K562 (cell line): Measurements from ENCODE around the gene PCSK6. TPM values are rescaled to one million over a fixed set of nuclear protein-coding genes. Genes with fewer than 3 reads are reported as not detected.
A peak's percentile ranks its signal among the peaks of the same experiment; 100 is the strongest.

Experiments used
- ATAC-seq: fragments of 200-7000 bp; cut with Tn5 transposase; 3 replicates; pipeline ENCODE4 v1.9.1; 2020; ENCODE audit warnings: moderate library complexity
- BruUV-seq: library from RNA; stranded (reverse); fragments of 400-500 nt; replicated peaks from 2 replicates; lab custom pipeline; 2021; lab: Mats Ljungman, UMichigan
- CTCF ChIA-PET: fragments of 300-600 bp; formaldehyde crosslinking; extraction: SDS; loops from one replicate; lab custom pipeline; 2021; ENCODE audit warnings: low intra/inter-chr PET ratio; lab: Yijun Ruan, JAX
- POLR2A ChIA-PET: fragments of 300-600, 350-650 bp; sonication (Branson Sonifier 250); formaldehyde crosslinking; extraction: SDS; loops from one replicate; lab custom pipeline; 2021; ENCODE audit warnings: antibody characterized with exemption, inconsistent platforms; lab: Yijun Ruan, JAX
- DNase-seq, 4 experiments: peaks; one replicate each; pipeline versions ENCODE4 v3.0.0 to v3.0.0-alpha.2; 2011 to 2018; ENCODE audit warnings: low spot score in 3 of 4, mixed read lengths in 3 of 4; ENCODE audit errors: extremely low read depth in 1 of 4
- FAIRE-seq: peaks from 2 replicates; lab custom pipeline; 2011; peaks lifted over from hg19 to GRCh38; lab: Jason Lieb, UNC
- H2AFZ ChIP-seq: 2 replicates; pipeline ENCODE4 v1.6.0; 2011; ENCODE audit warnings: low read depth, low read length, control low read depth, inconsistent platforms
- H3K27ac ChIP-seq: fragments of 200-600 bp; 3 replicates; pipeline ENCODE4 v1.8.0; 2011; ENCODE audit warnings: low read depth, mild to moderate bottlenecking, control low read depth, inconsistent platforms, low read length, moderate library complexity, mixed read lengths; ENCODE audit errors: extremely low read depth
- H3K27me3 ChIP-seq, 2 experiments: fragments of 300-600 bp in 1 of 2; 2 replicates in 1 of 2; 3 replicates in 1 of 2; pipeline versions ENCODE4 v1.6.0 to v1.8.0; 2011; ENCODE audit warnings: inconsistent platforms in 2 of 2, low read length in 2 of 2, mild to moderate bottlenecking in 1 of 2, mixed read lengths in 1 of 2, moderate library complexity in 1 of 2; ENCODE audit not compliant: control insufficient read depth in 2 of 2, insufficient read depth in 2 of 2
- H3K36me3 ChIP-seq: fragments of 300-600 bp; 3 replicates; pipeline ENCODE4 v1.8.0; 2011; ENCODE audit warnings: mild to moderate bottlenecking, low read length, inconsistent platforms; ENCODE audit not compliant: control insufficient read depth, insufficient read depth
- H3K4me1 ChIP-seq, 2 experiments: fragments of 200-600 bp in 1 of 2; replicated peaks in 1 of 2; 2 replicates in 1 of 2; 3 replicates in 1 of 2; pipeline versions ENCODE4 v1.5.1 to v1.8.0; 2011; ENCODE audit warnings: inconsistent platforms in 2 of 2, low read length in 2 of 2, mild to moderate bottlenecking in 1 of 2, mixed read lengths in 1 of 2, moderate library complexity in 1 of 2; ENCODE audit not compliant: control insufficient read depth in 2 of 2, insufficient read depth in 2 of 2
- H3K4me2 ChIP-seq: 2 replicates; pipeline ENCODE4 v1.6.1; 2011; ENCODE audit warnings: low read length, control low read depth, inconsistent platforms, mixed read lengths; ENCODE audit not compliant: insufficient read depth
- H3K4me3 ChIP-seq: fragments of 200-600 bp; sonication (generic), shearing (Covaris generic); 2 replicates; pipeline ENCODE4 v1.5.1; 2016; ENCODE audit warnings: control low read depth, inconsistent platforms
- H3K79me2 ChIP-seq: fragments of 200-600 bp; 3 replicates; pipeline ENCODE4 v1.8.0; 2011; ENCODE audit warnings: low read length, inconsistent platforms; ENCODE audit not compliant: control insufficient read depth, insufficient read depth
- H3K9ac ChIP-seq, 2 experiments: 2 replicates each; pipeline versions ENCODE4 v1.6.0 to v1.6.1; 2011; ENCODE audit warnings: low read depth in 2 of 2, low read length in 2 of 2, control low read depth in 1 of 2, inconsistent platforms in 1 of 2, mild to moderate bottlenecking in 1 of 2, mixed read lengths in 1 of 2; ENCODE audit not compliant: insufficient read depth in 1 of 2
- H3K9me1 ChIP-seq: one replicate; pipeline ENCODE4 v1.6.0; 2011; ENCODE audit warnings: inconsistent platforms, mild to moderate bottlenecking, low read length, moderate library complexity; ENCODE audit not compliant: control insufficient read depth, insufficient read depth
- H3K9me3 ChIP-seq: replicated peaks from 2 replicates; pipeline ENCODE4 v1.5.1; 2011; ENCODE audit warnings: low read depth, low read length, inconsistent platforms; ENCODE audit not compliant: control insufficient read depth, insufficient read depth
- H4K20me1 ChIP-seq: replicated peaks from 2 replicates; pipeline ENCODE4 v1.6.1; 2011; ENCODE audit warnings: low read length, inconsistent platforms, mixed read lengths; ENCODE audit not compliant: control insufficient read depth, insufficient read depth
- ZNF184 ChIP-seq: sonication (generic); formaldehyde crosslinking; IDR thresholded peaks from 2 replicates; pipeline ENCODE4 v1.5.0; 2020; ENCODE audit warnings: missing genetic modification reagents
- WGBS: fragments of 100-300 bp; shearing (Covaris generic); methylation state at CpG from one replicate; pipeline ENCODE4 v1.1.6; 2016; ENCODE audit warnings: low coverage, mixed read lengths; ENCODE audit not compliant: insufficient coverage; ENCODE audit errors: missing lambda C conversion rate; 5-methylcytosine and 5-hydroxymethylcytosine counted together
- in situ Hi-C: fragments of 300-500 bp; cut with MboI; formaldehyde crosslinking; loops from 4 replicates; pipeline ENCODE4 v1.15.0; 2018; ENCODE audit warnings: inconsistent platforms, mixed read lengths
- intact Hi-C: fragments of 100-400 bp; cut with micrococcal nuclease; formaldehyde crosslinking; loops from 2 replicates; pipeline ENCODE4 v1.14.2; 2022
- polyA plus RNA-seq, 8 experiments: library from polyadenylated mRNA; depleted of rRNA in 4 of 8; stranded (reverse) in 5 of 8; unstranded in 3 of 8; fragments of >200 nt; fragmentation: Nextera tagmentation in 2 of 8; fragmentation: Illumina TruSeq in 1 of 8; extraction: Ambion mirVana in 2 of 8; extraction: Trizol in 1 of 8; gene quantifications; 2 replicates each; pipeline versions ENCODE4 v1.2.1 to v1.2.3, GENCODE V29; 2011 to 2014; ENCODE audit warnings: inconsistent platforms in 1 of 8, missing spikeins in 1 of 8
- total RNA-seq, 7 experiments: library from RNA; depleted of rRNA in 6 of 7; stranded (reverse); fragments of >200 nt in 6 of 7; fragmentation: Illumina TruSeq in 2 of 7; extraction: Trizol in 2 of 7; gene quantifications; 2 replicates each; pipeline versions ENCODE4 v1.2.1 to v1.2.3, GENCODE V29; 2011 to 2021; ENCODE audit warnings: low replicate concordance in 1 of 7
- TF ChIP-seq, protein P1 (sequence below), 2 experiments: fragments of 200-800 bp in 1 of 2; sonication (Bioruptor generic) in 1 of 2; sonication (generic) in 1 of 2; formaldehyde crosslinking in 1 of 2; IDR thresholded peaks in 1 of 2; conservative IDR thresholded peaks in 1 of 2; 2 replicates each; pipeline versions ENCODE4 v1.5.0 to v1.6.1; 2016 to 2020; ENCODE audit warnings: missing compliant biosample characterization in 1 of 2, missing genetic modification characterization in 1 of 2, missing genetic modification reagents in 1 of 2

The PCSK6 gene
- total and polyA plus RNA-seq, 9 of the 15 experiments (the other 6 are each of a cell fraction or from before 2014, with no cell fraction given) = 2.2 to 32.6 (median 14.5) TPM

DNA sequence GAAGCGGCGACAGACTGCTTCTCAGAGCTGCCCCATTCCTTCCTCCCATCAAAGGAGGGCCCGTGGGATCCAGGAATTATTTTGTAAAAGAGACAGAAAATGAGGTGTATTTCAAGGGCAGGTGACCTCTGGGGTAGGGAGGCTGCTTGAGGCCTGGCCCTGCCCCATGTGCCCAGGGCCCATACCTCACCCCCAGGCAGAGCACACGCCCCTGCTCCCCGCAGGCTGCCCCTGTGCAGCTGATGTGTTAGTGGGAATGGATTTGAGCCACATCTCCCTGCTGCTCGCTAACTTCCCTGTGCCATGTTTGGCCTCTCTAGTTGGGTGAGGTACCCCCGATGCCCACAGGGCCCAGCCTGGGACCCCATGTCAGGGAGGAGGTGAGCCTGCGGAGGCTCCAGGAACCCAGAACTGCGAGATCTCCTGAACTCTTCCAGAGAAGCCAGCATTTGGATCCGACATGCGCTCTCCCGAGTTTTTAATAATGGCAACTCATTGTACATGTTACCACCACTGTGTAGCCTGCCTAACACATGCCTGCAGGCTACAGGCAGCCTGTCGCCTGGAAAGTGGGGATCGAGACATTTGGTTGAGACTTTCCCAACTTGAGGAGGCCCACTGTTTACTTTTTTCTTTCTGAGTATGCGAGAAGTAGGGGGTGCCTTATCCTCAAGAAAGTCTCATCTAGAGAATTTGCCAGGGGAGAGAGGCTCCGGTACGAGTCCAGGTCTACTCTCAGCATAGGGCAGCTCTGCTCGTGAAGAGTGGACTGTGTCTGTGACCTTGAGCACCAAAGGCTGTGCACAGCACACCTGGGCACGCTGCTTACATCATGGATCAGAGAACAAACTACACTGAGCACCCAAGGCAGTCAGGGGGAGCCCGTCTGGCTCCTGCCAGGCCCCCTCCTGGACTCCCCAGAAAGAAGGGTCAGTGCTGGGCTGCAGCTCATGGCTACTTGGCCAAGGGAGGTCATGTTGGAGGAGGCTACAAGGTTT, 36.1 kb downstream of the PCSK6 start:
- Histone ChIP-seq H3K4me2 (no peak overlapping the region), H3K9me1 (no peaks in the 10 kb centered on the region), H3K27ac (0 out of 3 replicates have a peak overlapping the region, but pooled peaks have one; percentile 15), H3K79me2 (peaks cover 51% of the 10 kb centered on the region), H3K4me3 (no peak overlapping the region), H3K9me3 (no peaks in the 10 kb centered on the region), H3K27me3 (peaks cover 0 to 5% of the 10 kb centered on the region in 2 experiments; a peak in 1 of 5 replicates), H3K4me1 (peaks cover 42 to 58% of the 10 kb centered on the region in 2 experiments), H2AFZ (no peak overlapping the region), H3K9ac (peak overlapping the region; percentile 5 to 21; a peak in 2 of 4 replicates), H4K20me1 (no peaks in the 10 kb centered on the region), H3K36me3 (peaks cover 4% of the 10 kb centered on the region; the same call in 1 of the 3 replicates)
- no peak for ATAC-seq
- no peak for DNase-seq
- no TSS peak for BruUV-seq
- FAIRE-seq = no peak
- WGBS = 81% methylated on average over 19 of the region's 20 CpGs
- in situ Hi-C loops = no loop called here
- intact Hi-C loops = no loop called here
- POLR2A ChIA-PET = no interaction called here
- TF ChIP-seq ZNF184 = peak; percentile 37; the same call in 1 of the 2 replicates
- TF ChIP-seq, protein P1, sequence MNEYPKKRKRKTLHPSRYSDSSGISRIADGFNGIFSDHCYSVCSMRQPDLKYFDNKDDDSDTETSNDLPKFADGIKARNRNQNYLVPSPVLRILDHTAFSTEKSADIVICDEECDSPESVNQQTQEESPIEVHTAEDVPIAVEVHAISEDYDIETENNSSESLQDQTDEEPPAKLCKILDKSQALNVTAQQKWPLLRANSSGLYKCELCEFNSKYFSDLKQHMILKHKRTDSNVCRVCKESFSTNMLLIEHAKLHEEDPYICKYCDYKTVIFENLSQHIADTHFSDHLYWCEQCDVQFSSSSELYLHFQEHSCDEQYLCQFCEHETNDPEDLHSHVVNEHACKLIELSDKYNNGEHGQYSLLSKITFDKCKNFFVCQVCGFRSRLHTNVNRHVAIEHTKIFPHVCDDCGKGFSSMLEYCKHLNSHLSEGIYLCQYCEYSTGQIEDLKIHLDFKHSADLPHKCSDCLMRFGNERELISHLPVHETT (CRISPR knock-in tag; conservative IDR thresholded peaks at IDR 0.05 in 1 of 2, IDR thresholded peaks at IDR 0.05 in 1 of 2) = no peak
- CTCF ChIA-PET = no interaction called here
